Mucosa of gallbladder (tissue), 1 donor: ENCODE measurements around the gene LARGE1. TPM values are rescaled to one million over a fixed set of nuclear protein-coding genes. Genes with fewer than 3 reads are reported as not detected.

ENCODE experiments used
- DNase-seq: peaks from one replicate; pipeline ENCODE4 v3.0.0-alpha.2; 2020; ENCODE audit warnings: low spot score
- total RNA-seq: library from RNA; stranded (reverse); gene quantifications from one replicate; pipeline ENCODE4 v1.2.1, GENCODE V29; 2021
- donor health status: DM: no; HTN: no; CAD: no.

The LARGE1 gene
- 65.6 TPM for total RNA-seq

DNA sequence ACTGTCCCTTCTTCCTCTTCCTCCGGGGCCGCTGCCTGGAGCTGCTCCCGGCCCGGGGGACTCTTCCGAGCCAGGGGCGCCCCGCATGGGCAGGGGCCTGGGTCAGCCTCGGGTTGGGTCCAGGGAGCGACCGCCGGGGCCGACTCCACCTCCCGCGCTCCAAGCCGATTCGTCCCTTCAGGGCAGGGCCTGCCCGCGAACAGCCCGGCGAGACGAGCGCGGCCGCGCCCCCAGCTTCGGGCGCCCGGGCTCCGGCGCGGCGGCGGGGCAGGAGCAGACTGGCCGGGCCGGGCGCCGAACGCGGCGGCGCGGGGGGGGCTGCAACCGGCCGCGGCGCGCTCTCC, at the start of gene LARGE1:
TSS of gene LARGE1 (minus strand) at position 280 of the 344 bp plus-strand sequence.
- no peak for DNase-seq

DNA sequence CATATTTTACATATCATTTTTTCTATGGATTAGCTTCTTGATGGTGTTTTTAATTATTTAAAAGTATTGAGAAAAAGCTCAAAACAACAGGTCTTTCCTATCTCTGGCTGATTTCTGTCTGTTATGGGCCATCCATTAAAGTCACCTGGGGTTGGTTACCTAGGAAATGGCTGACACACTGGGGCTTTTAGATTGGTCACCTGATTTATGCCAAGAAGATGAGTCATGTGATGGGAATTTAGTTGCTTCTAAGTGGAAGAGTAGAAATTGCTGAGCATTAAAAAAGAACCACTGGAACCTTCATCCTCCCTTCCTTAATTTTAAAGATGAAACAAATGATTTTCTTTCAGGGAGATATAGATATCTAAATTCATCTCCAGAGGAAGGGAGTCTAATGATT, 48.8 kb upstream of the LARGE1 start:
- no peak for DNase-seq

- DNase-seq = no peak
These were observed 43.8 kb upstream of the LARGE1 start for GRCh38 chr22:33964121-33964520.

DNA sequence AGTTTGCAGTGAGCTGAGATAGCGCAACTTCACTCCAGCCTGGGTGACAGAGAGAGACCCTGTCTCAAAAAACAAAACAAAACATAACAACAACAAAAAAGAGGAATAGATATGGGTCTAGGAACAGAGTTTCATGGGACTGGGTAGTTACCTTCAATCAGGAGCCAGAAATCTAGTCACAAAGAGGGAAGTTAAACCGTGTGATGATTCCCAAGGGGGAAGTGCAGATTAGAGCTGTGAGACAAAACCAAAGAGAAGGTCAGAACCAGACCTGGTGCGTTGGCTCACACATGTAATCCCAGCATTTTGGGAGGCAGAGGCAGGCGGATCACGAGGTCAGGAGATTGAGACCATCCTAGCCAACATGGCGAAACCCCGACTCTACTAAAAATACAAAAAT, 42.1 kb upstream of the LARGE1 start:
- no peak for DNase-seq

DNA sequence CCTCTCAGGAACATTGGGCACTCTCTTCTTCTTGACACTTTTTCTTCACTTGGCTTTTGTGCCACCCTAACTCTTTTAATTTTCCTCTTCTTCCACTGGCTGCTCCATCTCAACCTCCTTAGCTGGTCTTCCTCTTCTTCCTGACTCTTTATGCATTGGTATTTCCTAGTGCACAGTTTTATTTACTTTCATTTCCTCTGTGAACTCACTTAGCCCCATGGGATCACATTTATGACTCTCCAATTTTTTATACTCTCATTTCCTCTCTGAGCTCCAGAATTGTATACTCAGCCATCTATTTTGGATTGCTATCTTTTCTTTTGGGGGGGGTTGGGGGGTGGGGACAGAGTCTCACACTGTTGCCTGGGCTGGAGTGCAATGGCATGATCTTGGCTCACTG, 38.5 kb upstream of the LARGE1 start:
- no peak for DNase-seq

GRCh38 chr22:33957086-33957485, 36.8 kb upstream of the LARGE1 start:
- DNase-seq = no peak

- no peak for DNase-seq
These were observed 32.5 kb upstream of the LARGE1 start for GRCh38 chr22:33952776-33953175.

- no peak for DNase-seq
These were observed 20.5 kb upstream of the LARGE1 start for GRCh38 chr22:33940741-33941140.

DNA sequence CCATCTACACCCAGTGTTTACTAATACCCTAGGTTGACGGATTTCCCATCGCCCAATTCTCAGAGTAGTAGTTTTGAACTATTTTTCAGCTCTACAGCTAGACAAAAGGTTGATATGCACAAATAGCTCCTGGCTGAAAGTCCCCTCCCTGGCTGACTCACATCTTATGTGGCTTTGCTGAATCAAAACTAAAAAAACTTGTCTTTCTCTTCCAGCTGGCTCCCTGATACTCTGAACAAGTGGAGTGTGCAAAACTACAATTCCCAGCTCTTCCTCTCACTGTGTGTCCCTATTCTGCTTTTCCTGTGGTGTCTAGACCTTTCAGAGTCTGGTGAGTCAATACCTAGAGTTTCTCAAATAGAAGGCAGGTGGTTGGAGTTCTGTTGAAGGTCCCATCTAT, 12.7 kb upstream of the LARGE1 start:
- DNase-seq = no peak

- DNase-seq = no peak
These were observed 11.1 kb upstream of the LARGE1 start for GRCh38 chr22:33931406-33931805.

DNA sequence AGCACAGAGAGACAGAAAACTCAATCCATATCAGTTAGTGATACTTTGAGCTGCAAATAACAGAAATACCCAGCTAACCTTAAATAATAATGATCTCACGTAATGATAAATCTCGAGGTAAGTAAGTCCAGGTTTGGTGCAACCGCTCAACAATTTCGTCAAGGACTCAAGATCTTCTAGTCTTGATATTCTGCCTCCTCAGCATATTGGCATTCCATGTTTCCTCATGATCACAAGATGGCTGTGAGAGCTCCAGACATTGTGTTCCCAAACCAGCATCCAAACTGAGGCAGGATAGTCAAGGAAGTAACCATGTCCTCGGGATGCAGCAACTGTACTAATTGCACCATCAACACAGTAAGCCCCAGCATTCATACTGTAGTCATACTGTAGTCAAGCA, 7.5 kb upstream of the LARGE1 start:
- no peak for DNase-seq

DNA sequence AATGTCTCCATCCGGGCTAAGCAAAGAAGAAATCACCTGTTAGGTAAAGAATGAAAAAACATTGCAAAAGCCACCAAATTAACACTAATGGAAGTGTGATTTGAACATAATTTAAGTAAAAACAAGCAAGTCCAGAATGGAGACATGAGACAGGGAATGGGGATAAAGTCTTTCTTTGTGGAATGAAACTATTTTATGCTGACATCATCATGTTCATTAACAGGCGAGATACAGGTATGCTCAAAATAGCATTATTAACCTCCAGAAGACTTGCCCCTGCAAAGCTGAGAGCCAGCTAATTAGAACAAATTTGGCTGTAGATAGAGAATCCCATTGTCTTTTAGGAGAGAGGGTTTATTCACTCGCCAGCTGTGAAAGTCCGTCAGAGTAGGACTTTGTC, 4.9 kb upstream of the LARGE1 start:
- no peak for DNase-seq

DNA sequence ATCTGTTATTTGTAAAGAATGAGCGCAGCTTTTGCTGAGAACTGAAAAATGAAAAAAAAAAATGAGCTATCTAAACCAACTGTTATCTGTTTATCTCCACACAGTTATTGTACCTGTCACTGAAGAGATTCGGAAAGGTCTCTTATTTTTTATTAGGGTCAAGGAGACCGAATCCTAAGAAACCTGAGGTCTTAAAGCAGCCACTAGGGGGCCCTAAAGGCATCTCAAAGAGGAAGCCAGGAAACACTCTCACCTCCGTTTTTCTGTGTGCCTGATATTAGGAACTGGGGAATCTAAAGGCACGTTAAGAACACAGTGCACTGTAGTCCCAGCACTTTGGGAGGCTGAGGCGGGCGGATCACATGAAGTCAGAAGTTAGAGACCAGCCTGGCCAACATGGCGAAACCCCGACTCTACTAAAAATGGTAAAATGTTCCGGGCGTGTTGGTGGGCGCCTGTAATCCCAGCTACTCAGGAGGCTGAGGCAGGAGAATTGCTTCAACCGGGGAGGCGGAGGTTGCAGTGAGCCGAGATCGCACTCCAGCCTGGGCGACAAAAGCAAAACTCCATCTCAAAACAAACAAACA, 3.5 kb upstream of the LARGE1 start:
- DNase-seq = peak; percentile 61

GRCh38 chr22:33923033-33923432, 2.8 kb upstream of the LARGE1 start:
- no peak for DNase-seq

DNA sequence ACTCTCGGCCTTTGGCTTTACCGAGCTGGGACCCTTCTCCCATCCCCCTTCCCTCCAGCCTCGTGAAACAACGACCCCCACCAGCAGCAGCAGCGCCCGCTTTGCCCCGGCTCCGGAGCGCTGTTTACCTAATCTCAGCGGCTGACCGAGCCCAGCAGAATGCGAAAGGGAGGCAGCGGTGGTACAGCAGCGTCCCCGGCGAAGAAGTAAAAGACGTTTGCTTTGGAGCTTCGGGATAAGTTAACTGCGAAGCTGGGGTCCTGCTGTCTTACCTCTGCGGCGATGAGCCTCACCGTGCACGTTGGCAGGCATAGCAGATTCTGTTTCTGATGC, 2.0 kb upstream of the LARGE1 start:
- no peak for DNase-seq

GRCh38 chr22:33921525-33922348, 1.5 kb upstream of the LARGE1 start:
- DNase-seq = peak; percentile 58

DNA sequence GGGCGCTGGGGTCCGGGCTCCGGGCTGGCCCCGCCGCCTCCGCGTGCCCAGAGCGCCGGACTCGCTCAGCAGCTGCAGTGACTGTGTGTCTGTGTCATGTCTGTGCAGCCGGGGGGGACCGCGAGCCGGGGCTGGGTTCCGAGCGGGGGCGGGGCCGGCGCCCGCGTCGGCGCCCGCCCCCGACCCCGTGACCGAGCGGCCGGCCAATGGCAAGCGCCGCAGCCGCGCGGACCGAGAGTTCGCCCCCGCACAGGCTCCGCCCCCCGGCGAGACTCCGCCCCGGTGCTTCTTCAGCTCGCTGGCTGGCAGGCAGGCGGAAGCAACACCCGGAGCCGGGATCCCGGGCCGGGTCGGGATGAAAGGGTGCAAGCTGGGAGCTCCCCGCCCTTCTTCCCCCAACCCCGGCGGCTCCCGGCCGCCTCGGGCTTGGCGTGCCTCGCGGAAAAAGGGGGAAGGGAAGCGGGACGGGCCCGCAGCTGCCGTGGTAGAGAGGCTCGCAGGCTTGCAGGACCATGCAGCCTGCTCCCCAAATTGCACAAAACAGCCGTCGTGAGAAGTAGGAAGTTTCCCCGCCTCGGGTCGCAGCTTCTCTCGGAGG, 750 bp upstream of the LARGE1 start:
- peak; percentile 98 for DNase-seq

DNA sequence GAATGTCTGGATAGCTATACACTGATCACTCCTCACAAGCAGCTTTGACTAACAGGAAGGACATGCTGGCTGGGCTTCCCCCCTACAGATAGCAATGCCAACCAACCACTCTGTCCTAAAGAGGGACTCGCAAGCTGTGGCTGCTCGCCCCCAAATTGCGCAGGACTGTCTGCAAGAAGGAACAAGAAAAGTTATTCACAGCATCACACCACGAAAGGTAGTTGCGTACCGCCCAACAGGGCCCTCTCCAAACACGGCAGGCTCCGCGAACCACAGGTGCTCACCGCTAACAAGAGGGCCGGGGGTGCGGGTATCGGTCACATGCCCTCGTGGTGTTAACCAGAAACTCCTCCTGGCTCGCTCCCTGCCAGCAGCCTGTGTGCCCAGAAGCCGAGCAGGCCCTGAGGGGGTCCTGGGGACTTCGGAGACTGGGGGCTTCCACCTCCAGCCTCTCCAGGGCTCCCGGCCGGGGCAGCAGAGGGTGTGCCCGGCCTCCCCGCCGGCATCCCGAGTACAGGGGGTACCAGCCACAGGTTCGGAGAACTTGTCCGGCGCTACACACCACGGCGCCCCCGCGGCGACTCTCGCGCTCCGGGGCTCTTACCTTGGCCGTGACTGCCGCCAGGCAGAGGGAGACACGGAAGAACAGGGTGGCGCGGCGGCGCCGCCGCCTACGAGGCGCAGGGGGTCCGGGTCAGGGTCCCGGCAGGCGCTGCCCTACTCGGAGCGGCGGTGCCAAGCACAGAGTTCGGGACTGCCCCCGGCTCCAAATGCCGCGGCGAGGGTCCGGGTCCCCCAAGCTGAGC, 682 bp downstream of the LARGE1 start:
- no peak for DNase-seq

GRCh38 chr22:33918676-33919365, 1.5 kb downstream of the LARGE1 start:
- DNase-seq = no peak

- no peak for DNase-seq
These were observed 2.4 kb downstream of the LARGE1 start for GRCh38 chr22:33917744-33918406.

- no peak for DNase-seq
These were observed 5.6 kb downstream of the LARGE1 start for GRCh38 chr22:33914699-33915098.
